SK-N-SH treated with all-trans-retinoic acid at 6 μM for 48 hours (cell line): ENCODE data around the gene LSAMP.

Experiments used
- ARNTL ChIP-seq: fragments of 450-650 bp; formaldehyde crosslinking; IDR thresholded peaks from 2 replicates; pipeline ENCODE4 v1.5.0; 2020; ENCODE audit warnings: low read depth, mild to moderate bottlenecking, moderate library complexity, borderline replicate concordance
- GLIS3 ChIP-seq: fragments of 250-450 bp; sonication (Bioruptor Pico); IDR thresholded peaks from 2 replicates; pipeline ENCODE4 v1.5.0; 2020; ENCODE audit warnings: mild to moderate bottlenecking, moderate library complexity
- OSR1 ChIP-seq: fragments of 250-450 bp; sonication (Bioruptor Pico); IDR thresholded peaks from 2 replicates; pipeline ENCODE4 v1.8.0; 2022; ENCODE audit warnings: moderate library complexity, mild to moderate bottlenecking, inconsistent platforms
- PPARA ChIP-seq: fragments of 250-450 bp; sonication (Bioruptor Pico); IDR thresholded peaks from 2 replicates; pipeline ENCODE4 v1.5.0; 2020; ENCODE audit warnings: mild to moderate bottlenecking, borderline replicate concordance
- RARB ChIP-seq: fragments of 250-450 bp; sonication (Bioruptor Pico); IDR thresholded peaks from 2 replicates; pipeline ENCODE4 v1.8.0; 2021; ENCODE audit warnings: mild to moderate bottlenecking, moderate library complexity
- TCF4 ChIP-seq: fragments of 250-450 bp; sonication (Bioruptor Pico); IDR thresholded peaks from 2 replicates; pipeline ENCODE4 v1.8.0; 2021; ENCODE audit warnings: mild to moderate bottlenecking, moderate library complexity, borderline replicate concordance
- ZFP3 ChIP-seq: fragments of 250-450 bp; sonication (Bioruptor Pico); IDR thresholded peaks from 2 replicates; pipeline ENCODE4 v1.5.0; 2020; ENCODE audit warnings: mild to moderate bottlenecking, moderate library complexity
- ZFP30 ChIP-seq: fragments of 450-650 bp; formaldehyde crosslinking; IDR thresholded peaks from 2 replicates; pipeline ENCODE4 v1.5.0; 2022; ENCODE audit warnings: mild to moderate bottlenecking, moderate library complexity
- TF ChIP-seq, protein P1 (sequence below): fragments of 250-450 bp; sonication (Bioruptor Pico); IDR thresholded peaks from 2 replicates; pipeline ENCODE4 v1.8.0; 2020; ENCODE audit warnings: mild to moderate bottlenecking, moderate library complexity, borderline replicate concordance
- TF ChIP-seq, protein P2 (sequence below): fragments of 250-450 bp; sonication (Bioruptor Pico); IDR thresholded peaks from 2 replicates; pipeline ENCODE4 v1.5.1; 2020; ENCODE audit warnings: low read depth, mild to moderate bottlenecking, moderate library complexity
- TF ChIP-seq, protein P3 (sequence below): fragments of 250-450 bp; sonication (Bioruptor Pico); IDR thresholded peaks from 2 replicates; pipeline ENCODE4 v1.5.0; 2020; ENCODE audit warnings: mild to moderate bottlenecking, moderate library complexity

GRCh38 chr3:116015931-116016330 lies 429.4 kb downstream of the LSAMP start:
- TF ChIP-seq, protein P1, sequence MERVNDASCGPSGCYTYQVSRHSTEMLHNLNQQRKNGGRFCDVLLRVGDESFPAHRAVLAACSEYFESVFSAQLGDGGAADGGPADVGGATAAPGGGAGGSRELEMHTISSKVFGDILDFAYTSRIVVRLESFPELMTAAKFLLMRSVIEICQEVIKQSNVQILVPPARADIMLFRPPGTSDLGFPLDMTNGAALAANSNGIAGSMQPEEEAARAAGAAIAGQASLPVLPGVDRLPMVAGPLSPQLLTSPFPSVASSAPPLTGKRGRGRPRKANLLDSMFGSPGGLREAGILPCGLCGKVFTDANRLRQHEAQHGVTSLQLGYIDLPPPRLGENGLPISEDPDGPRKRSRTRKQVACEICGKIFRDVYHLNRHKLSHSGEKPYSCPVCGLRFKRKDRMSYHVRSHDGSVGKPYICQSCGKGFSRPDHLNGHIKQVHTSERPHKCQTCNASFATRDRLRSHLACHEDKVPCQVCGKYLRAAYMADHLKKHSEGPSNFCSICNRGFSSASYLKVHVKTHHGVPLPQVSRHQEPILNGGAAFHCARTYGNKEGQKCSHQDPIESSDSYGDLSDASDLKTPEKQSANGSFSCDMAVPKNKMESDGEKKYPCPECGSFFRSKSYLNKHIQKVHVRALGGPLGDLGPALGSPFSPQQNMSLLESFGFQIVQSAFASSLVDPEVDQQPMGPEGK (CRISPR knock-in tag) = no peak
- TF ChIP-seq, protein P2, sequence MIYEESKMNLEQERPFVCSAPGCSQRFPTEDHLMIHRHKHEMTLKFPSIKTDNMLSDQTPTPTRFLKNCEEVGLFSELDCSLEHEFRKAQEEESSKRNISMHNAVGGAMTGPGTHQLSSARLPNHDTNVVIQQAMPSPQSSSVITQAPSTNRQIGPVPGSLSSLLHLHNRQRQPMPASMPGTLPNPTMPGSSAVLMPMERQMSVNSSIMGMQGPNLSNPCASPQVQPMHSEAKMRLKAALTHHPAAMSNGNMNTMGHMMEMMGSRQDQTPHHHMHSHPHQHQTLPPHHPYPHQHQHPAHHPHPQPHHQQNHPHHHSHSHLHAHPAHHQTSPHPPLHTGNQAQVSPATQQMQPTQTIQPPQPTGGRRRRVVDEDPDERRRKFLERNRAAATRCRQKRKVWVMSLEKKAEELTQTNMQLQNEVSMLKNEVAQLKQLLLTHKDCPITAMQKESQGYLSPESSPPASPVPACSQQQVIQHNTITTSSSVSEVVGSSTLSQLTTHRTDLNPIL (CRISPR knock-in tag) = no peak
- no peak for TF ChIP-seq OSR1 (CRISPR knock-in tag)
- TF ChIP-seq PPARA (CRISPR knock-in tag) = no peak
- TF ChIP-seq ZFP30 (CRISPR knock-in tag) = no peak
- TF ChIP-seq, protein P3, sequence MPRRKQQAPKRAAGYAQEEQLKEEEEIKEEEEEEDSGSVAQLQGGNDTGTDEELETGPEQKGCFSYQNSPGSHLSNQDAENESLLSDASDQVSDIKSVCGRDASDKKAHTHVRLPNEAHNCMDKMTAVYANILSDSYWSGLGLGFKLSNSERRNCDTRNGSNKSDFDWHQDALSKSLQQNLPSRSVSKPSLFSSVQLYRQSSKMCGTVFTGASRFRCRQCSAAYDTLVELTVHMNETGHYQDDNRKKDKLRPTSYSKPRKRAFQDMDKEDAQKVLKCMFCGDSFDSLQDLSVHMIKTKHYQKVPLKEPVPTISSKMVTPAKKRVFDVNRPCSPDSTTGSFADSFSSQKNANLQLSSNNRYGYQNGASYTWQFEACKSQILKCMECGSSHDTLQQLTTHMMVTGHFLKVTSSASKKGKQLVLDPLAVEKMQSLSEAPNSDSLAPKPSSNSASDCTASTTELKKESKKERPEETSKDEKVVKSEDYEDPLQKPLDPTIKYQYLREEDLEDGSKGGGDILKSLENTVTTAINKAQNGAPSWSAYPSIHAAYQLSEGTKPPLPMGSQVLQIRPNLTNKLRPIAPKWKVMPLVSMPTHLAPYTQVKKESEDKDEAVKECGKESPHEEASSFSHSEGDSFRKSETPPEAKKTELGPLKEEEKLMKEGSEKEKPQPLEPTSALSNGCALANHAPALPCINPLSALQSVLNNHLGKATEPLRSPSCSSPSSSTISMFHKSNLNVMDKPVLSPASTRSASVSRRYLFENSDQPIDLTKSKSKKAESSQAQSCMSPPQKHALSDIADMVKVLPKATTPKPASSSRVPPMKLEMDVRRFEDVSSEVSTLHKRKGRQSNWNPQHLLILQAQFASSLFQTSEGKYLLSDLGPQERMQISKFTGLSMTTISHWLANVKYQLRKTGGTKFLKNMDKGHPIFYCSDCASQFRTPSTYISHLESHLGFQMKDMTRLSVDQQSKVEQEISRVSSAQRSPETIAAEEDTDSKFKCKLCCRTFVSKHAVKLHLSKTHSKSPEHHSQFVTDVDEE = no peak
- TF ChIP-seq RARB (CRISPR knock-in tag) = no peak
- TF ChIP-seq GLIS3 (CRISPR knock-in tag) = no peak
- no peak for TF ChIP-seq ZFP3 (CRISPR knock-in tag)
- TF ChIP-seq ARNTL (CRISPR knock-in tag) = no peak
- TF ChIP-seq TCF4 (CRISPR knock-in tag) = no peak
